ENCODE data around the gene HAUS1. TPM values are rescaled to one million over a fixed set of nuclear protein-coding genes. Genes with fewer than 3 reads are reported as not detected.

Gene HAUS1
- total and polyA plus RNA-seq, 2 experiments from 2014 or later, result 163 to 216 TPM

DNA sequence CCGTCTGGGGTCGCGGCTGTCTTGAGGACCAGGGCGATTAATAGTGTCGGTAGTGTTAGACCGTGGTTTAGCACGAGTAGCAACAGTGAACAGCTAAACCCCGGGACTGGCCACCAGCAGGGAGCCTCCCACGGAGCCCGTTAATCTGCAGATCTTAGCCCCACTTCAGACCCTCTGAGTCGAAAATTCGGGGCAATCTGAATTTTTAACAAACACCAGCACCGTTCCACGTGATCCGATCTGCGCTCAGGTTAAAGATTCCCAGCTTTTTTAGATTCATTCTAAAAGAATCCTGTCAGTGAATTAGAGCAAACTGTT, 5.6 kb upstream of the HAUS1 start:
- H3F3A ChIP-seq (replicated peaks; ENCODE audit: low read depth), result 0 out of 2 replicates have a peak, but pooled peaks cover 4% of the 10 kb centered on the region
- H3K4me1 ChIP-seq (ENCODE audit: insufficient read depth), result peaks cover 10% of the 10 kb centered on the region
- peaks cover 16% of the 10 kb centered on the region; the same call in 2 of the 3 replicates for H3K4me1 Mint-ChIP-seq
- ATAC-seq, result no peak
- H3K9me2 ChIP-seq (ENCODE audit: insufficient read depth), result no peaks in the 10 kb centered on the region
- H3K9me3 Mint-ChIP-seq, result no peaks in the 10 kb centered on the region; the same call in 2 of the 3 replicates
- peak overlapping the region; percentile 100 for H3K4me3 ChIP-seq
- H3K4me2 ChIP-seq, result peak overlapping the region; percentile 85
- H3K27ac ChIP-seq (ENCODE audit: low read depth), result peak overlapping the region; percentile 68
- peak overlapping the region; percentile 99 for H3K4me3 Mint-ChIP-seq
- peaks cover 35% of the 10 kb centered on the region; the same call in 1 of the 2 replicates for H4K20me1 ChIP-seq (replicated peaks; ENCODE audit: insufficient read depth)
- H2AFZ ChIP-seq, result peak overlapping the region; percentile 33; the same call in 1 of the 2 replicates
- peaks cover 45% of the 10 kb centered on the region for H3K79me2 ChIP-seq (replicated peaks; ENCODE audit: insufficient read depth)
- no peak for TF ChIP-seq NANOG (IDR thresholded peaks at IDR 0.05; ENCODE audit: borderline replicate concordance)
- TF ChIP-seq, protein P1, sequence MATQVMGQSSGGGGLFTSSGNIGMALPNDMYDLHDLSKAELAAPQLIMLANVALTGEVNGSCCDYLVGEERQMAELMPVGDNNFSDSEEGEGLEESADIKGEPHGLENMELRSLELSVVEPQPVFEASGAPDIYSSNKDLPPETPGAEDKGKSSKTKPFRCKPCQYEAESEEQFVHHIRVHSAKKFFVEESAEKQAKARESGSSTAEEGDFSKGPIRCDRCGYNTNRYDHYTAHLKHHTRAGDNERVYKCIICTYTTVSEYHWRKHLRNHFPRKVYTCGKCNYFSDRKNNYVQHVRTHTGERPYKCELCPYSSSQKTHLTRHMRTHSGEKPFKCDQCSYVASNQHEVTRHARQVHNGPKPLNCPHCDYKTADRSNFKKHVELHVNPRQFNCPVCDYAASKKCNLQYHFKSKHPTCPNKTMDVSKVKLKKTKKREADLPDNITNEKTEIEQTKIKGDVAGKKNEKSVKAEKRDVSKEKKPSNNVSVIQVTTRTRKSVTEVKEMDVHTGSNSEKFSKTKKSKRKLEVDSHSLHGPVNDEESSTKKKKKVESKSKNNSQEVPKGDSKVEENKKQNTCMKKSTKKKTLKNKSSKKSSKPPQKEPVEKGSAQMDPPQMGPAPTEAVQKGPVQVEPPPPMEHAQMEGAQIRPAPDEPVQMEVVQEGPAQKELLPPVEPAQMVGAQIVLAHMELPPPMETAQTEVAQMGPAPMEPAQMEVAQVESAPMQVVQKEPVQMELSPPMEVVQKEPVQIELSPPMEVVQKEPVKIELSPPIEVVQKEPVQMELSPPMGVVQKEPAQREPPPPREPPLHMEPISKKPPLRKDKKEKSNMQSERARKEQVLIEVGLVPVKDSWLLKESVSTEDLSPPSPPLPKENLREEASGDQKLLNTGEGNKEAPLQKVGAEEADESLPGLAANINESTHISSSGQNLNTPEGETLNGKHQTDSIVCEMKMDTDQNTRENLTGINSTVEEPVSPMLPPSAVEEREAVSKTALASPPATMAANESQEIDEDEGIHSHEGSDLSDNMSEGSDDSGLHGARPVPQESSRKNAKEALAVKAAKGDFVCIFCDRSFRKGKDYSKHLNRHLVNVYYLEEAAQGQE (IDR thresholded peaks at IDR 0.05; ENCODE audit: unreplicated experiment), result no peak
- no peak for TF ChIP-seq JUNB (IDR thresholded peaks at IDR 0.05; ENCODE audit: unreplicated experiment)
- no peak for TF ChIP-seq ZNF331 (CRISPR knock-in tag; IDR thresholded peaks at IDR 0.05; ENCODE audit: low read depth)
- TF ChIP-seq EZH2 (IDR thresholded peaks at IDR 0.05; ENCODE audit: low read depth, unreplicated experiment), result no peak
- TF ChIP-seq, protein P2, sequence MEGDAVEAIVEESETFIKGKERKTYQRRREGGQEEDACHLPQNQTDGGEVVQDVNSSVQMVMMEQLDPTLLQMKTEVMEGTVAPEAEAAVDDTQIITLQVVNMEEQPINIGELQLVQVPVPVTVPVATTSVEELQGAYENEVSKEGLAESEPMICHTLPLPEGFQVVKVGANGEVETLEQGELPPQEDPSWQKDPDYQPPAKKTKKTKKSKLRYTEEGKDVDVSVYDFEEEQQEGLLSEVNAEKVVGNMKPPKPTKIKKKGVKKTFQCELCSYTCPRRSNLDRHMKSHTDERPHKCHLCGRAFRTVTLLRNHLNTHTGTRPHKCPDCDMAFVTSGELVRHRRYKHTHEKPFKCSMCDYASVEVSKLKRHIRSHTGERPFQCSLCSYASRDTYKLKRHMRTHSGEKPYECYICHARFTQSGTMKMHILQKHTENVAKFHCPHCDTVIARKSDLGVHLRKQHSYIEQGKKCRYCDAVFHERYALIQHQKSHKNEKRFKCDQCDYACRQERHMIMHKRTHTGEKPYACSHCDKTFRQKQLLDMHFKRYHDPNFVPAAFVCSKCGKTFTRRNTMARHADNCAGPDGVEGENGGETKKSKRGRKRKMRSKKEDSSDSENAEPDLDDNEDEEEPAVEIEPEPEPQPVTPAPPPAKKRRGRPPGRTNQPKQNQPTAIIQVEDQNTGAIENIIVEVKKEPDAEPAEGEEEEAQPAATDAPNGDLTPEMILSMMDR (conservative IDR thresholded peaks at IDR 0.05; ENCODE audit: low read depth in 2 of 2), result no peak
- TF ChIP-seq CREB1 (CRISPR knock-in tag; IDR thresholded peaks at IDR 0.05; ENCODE audit: low read depth), result no peak
- no peak for TF ChIP-seq EZH2phosphoT487 (IDR thresholded peaks at IDR 0.05; ENCODE audit: unreplicated experiment)
- TF ChIP-seq, protein P3, sequence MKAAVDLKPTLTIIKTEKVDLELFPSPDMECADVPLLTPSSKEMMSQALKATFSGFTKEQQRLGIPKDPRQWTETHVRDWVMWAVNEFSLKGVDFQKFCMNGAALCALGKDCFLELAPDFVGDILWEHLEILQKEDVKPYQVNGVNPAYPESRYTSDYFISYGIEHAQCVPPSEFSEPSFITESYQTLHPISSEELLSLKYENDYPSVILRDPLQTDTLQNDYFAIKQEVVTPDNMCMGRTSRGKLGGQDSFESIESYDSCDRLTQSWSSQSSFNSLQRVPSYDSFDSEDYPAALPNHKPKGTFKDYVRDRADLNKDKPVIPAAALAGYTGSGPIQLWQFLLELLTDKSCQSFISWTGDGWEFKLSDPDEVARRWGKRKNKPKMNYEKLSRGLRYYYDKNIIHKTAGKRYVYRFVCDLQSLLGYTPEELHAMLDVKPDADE (IDR thresholded peaks at IDR 0.05), result no peak
- TF ChIP-seq, protein P4, sequence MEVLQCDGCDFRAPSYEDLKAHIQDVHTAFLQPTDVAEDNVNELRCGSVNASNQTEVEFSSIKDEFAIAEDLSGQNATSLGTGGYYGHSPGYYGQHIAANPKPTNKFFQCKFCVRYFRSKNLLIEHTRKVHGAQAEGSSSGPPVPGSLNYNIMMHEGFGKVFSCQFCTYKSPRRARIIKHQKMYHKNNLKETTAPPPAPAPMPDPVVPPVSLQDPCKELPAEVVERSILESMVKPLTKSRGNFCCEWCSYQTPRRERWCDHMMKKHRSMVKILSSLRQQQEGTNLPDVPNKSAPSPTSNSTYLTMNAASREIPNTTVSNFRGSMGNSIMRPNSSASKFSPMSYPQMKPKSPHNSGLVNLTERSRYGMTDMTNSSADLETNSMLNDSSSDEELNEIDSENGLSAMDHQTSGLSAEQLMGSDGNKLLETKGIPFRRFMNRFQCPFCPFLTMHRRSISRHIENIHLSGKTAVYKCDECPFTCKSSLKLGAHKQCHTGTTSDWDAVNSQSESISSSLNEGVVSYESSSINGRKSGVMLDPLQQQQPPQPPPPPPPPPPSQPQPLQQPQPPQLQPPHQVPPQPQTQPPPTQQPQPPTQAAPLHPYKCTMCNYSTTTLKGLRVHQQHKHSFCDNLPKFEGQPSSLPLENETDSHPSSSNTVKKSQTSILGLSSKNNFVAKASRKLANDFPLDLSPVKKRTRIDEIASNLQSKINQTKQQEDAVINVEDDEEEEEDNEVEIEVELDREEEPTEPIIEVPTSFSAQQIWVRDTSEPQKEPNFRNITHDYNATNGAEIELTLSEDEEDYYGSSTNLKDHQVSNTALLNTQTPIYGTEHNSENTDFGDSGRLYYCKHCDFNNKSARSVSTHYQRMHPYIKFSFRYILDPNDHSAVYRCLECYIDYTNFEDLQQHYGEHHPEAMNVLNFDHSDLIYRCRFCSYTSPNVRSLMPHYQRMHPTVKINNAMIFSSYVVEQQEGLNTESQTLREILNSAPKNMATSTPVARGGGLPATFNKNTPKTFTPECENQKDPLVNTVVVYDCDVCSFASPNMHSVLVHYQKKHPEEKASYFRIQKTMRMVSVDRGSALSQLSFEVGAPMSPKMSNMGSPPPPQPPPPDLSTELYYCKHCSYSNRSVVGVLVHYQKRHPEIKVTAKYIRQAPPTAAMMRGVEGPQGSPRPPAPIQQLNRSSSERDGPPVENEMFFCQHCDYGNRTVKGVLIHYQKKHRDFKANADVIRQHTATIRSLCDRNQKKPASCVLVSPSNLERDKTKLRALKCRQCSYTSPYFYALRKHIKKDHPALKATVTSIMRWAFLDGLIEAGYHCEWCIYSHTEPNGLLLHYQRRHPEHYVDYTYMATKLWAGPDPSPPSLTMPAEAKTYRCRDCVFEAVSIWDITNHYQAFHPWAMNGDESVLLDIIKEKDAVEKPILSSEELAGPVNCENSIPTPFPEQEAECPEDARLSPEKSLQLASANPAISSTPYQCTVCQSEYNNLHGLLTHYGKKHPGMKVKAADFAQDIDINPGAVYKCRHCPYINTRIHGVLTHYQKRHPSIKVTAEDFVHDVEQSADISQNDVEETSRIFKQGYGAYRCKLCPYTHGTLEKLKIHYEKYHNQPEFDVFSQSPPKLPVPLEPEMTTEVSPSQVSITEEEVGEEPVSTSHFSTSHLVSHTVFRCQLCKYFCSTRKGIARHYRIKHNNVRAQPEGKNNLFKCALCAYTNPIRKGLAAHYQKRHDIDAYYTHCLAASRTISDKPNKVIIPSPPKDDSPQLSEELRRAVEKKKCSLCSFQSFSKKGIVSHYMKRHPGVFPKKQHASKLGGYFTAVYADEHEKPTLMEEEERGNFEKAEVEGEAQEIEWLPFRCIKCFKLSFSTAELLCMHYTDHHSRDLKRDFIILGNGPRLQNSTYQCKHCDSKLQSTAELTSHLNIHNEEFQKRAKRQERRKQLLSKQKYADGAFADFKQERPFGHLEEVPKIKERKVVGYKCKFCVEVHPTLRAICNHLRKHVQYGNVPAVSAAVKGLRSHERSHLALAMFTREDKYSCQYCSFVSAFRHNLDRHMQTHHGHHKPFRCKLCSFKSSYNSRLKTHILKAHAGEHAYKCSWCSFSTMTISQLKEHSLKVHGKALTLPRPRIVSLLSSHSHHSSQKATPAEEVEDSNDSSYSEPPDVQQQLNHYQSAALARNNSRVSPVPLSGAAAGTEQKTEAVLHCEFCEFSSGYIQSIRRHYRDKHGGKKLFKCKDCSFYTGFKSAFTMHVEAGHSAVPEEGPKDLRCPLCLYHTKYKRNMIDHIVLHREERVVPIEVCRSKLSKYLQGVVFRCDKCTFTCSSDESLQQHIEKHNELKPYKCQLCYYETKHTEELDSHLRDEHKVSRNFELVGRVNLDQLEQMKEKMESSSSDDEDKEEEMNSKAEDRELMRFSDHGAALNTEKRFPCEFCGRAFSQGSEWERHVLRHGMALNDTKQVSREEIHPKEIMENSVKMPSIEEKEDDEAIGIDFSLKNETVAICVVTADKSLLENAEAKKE (CRISPR knock-in tag; IDR thresholded peaks at IDR 0.05), result no peak
- peaks cover 9% of the 10 kb centered on the region for H3K27me3 Mint-ChIP-seq (ENCODE audit: insufficient read depth, low read depth, poor library complexity)
- no peak for DNase-seq (ENCODE audit: low spot score)
- H3K36me3 Mint-ChIP-seq (ENCODE audit: low read depth), result peaks cover 29% of the 10 kb centered on the region
- peaks cover 15% of the 10 kb centered on the region for H3K36me3 ChIP-seq (ENCODE audit: insufficient read depth)
- H3K27me3 ChIP-seq (ENCODE audit: insufficient read depth), result no peaks in the 10 kb centered on the region
- H3K27ac Mint-ChIP-seq, result peak overlapping the region; percentile 99

All from GM23338 (cell line).